Measurements from ENCODE around the gene MCTP2. TPM values are rescaled to one million over a fixed set of nuclear protein-coding genes. Genes with fewer than 3 reads are reported as not detected.

The MCTP2 gene
- total and polyA plus RNA-seq, 12 donors: 0.24 to 8.3 (median 0.89) TPM

DNA sequence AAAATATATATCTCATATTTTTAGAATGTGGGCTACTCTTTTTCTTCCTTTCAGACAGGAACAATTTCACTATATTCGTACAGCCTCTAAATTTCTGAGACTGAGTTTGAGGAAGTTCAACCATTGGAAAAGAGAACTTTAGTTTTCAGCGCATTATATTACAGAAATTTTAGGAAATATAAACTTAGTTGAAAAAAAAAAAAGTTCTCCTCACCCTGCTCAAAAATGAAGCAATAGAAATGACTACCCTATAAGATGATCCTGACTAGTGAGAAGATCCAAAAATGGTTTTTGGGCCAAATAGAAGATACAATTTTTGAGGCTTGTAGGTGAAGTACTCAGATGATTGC is 139.6 kb downstream of the MCTP2 start:
- peak overlapping the region in 1 of 10 donors; percentile 42 for H3K27ac ChIP-seq
- H3K4me3 ChIP-seq: no peak overlapping the region
- ATAC-seq: no peak
- intact Hi-C loops (cut with DNase I): no loop called here
- peaks cover 0 to 7% (median 0%) of the 10 kb centered on the region in 9 donors for H3K36me3 ChIP-seq
- TF ChIP-seq, protein P1, sequence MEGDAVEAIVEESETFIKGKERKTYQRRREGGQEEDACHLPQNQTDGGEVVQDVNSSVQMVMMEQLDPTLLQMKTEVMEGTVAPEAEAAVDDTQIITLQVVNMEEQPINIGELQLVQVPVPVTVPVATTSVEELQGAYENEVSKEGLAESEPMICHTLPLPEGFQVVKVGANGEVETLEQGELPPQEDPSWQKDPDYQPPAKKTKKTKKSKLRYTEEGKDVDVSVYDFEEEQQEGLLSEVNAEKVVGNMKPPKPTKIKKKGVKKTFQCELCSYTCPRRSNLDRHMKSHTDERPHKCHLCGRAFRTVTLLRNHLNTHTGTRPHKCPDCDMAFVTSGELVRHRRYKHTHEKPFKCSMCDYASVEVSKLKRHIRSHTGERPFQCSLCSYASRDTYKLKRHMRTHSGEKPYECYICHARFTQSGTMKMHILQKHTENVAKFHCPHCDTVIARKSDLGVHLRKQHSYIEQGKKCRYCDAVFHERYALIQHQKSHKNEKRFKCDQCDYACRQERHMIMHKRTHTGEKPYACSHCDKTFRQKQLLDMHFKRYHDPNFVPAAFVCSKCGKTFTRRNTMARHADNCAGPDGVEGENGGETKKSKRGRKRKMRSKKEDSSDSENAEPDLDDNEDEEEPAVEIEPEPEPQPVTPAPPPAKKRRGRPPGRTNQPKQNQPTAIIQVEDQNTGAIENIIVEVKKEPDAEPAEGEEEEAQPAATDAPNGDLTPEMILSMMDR (IDR thresholded peaks at IDR 0.05): no peak
- WGBS, 2 donors: 67 to 89% methylated on average over 2 of the region's 2 CpGs
- DNase-seq: no peak
- H3K9me3 ChIP-seq: no peaks in the 10 kb centered on the region
- H3K4me1 ChIP-seq: no peaks in the 10 kb centered on the region
- peaks cover 0 to 54% (median 6%) of the 10 kb centered on the region in 7 donors for H3K27me3 ChIP-seq

DNA sequence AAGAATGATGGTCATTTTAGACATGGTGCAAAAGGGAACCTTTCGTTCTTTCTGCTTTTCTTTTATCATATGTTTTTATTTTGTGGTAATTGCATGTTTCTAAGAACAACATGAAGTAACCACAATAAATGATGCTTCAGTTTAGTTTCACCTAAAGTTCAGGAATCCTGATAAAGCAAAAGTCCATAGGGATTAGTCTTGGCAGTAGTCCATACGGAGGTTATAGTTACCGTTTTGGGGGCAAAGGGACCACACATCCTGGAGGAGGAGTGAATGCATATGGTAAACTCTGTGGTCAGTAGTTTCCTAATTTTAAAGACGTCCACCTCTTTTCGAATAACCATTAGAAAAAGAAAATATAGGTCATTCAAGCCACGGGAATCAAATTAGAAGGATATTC is 141.5 kb downstream of the MCTP2 start:
- H3K4me3 ChIP-seq: no peak overlapping the region
- WGBS, 2 donors: 82 to 83% methylated on average over 6 of the region's 6 CpGs

DNA sequence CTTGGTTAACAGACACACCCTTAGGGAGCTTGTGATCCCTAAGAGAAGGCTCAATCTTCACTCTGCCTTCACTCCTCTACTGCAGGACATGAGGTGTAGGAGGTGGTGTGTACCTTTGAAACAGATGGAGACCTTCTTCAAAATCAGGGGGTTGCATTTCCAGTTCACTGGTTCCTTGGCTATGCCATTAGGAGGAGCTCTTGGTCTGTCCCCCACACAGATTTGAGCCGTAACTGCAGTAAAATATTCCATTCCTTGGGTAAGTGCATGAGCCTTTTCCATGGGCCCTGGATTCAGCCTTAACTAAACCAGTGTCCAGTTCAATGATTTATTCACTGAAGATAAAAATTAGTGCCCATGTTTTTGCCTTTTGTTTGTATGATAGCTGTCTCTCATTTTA is 144.6 kb downstream of the MCTP2 start:
- DNase-seq (no peak), ATAC-seq (no peak)
- peaks cover 0 to 20% (median 0%) of the 10 kb centered on the region in 7 donors for H3K27me3 ChIP-seq
- no peaks in the 10 kb centered on the region for H3K9me3 ChIP-seq
- intact Hi-C loops (cut with DNase I): no loop called here
- 81 to 82% methylated on average over 1 of the region's 1 CpG for WGBS, 2 donors
- TF ChIP-seq, protein P1 (IDR thresholded peaks at IDR 0.05): peak in 4 of 9 donors; percentile 7 to 36 (median 12)
- no peaks in the 10 kb centered on the region for H3K4me1 ChIP-seq
- peaks cover 0 to 10% (median 0%) of the 10 kb centered on the region in 9 donors for H3K36me3 ChIP-seq
- no peak overlapping the region for H3K27ac ChIP-seq
- no peak overlapping the region for H3K4me3 ChIP-seq

More for the DNA sequence above, 141.5 kb downstream of the MCTP2 start:
- H3K27me3 ChIP-seq: peaks cover 0 to 35% (median 0%) of the 10 kb centered on the region in 7 donors
- H3K36me3 ChIP-seq: peaks cover 0 to 9% (median 0%) of the 10 kb centered on the region in 9 donors
- no peaks in the 10 kb centered on the region for H3K4me1 ChIP-seq
- H3K27ac ChIP-seq: no peak overlapping the region
- TF ChIP-seq, protein P1 (IDR thresholded peaks at IDR 0.05): no peak
- intact Hi-C loops (cut with DNase I): no loop called here
- ATAC-seq (no peak), DNase-seq (no peak)
- H3K9me3 ChIP-seq: no peaks in the 10 kb centered on the region

DNA sequence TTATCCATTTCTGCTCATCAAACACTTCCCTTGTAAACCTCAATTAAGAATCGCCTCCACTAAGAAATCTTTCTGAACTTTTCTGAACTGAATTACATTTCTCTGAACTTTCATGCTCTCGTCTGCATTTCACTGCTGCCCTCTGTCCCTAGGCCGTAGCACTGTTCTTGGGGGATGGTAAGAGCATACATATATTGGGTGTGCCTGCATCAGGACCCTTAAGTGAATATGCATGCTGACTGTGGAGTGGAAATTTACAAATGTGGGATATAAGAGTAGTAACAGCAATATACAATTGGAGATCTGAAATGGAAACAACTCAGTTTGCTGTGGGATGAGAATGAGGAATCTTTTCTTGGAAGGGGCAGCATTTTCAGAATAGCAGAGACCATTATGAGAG is 148.6 kb downstream of the MCTP2 start:
- H3K27ac ChIP-seq: no peak overlapping the region
- H3K4me3 ChIP-seq: no peak overlapping the region
- WGBS, 2 donors: 86 to 92% methylated on average over 3 of the region's 3 CpGs
- TF ChIP-seq, protein P1 (IDR thresholded peaks at IDR 0.05): no peak
- peaks cover 0 to 5% (median 0%) of the 10 kb centered on the region in 7 donors for H3K27me3 ChIP-seq
- intact Hi-C loops (cut with DNase I): no loop called here
- no peaks in the 10 kb centered on the region for H3K9me3 ChIP-seq
- peaks cover 0 to 15% (median 0%) of the 10 kb centered on the region in 9 donors for H3K36me3 ChIP-seq
- no peak for DNase-seq
- H3K4me1 ChIP-seq: no peaks in the 10 kb centered on the region
- ATAC-seq: no peak

Data from heart right ventricle (tissue), 16 donors.